ENCODE results near the gene NIPAL3. TPM values are rescaled to one million over a fixed set of nuclear protein-coding genes. Genes with fewer than 3 reads are reported as not detected.

The NIPAL3 gene
- total RNA-seq, 1 experiment from 2014 or later, result 16.6 TPM

DNA sequence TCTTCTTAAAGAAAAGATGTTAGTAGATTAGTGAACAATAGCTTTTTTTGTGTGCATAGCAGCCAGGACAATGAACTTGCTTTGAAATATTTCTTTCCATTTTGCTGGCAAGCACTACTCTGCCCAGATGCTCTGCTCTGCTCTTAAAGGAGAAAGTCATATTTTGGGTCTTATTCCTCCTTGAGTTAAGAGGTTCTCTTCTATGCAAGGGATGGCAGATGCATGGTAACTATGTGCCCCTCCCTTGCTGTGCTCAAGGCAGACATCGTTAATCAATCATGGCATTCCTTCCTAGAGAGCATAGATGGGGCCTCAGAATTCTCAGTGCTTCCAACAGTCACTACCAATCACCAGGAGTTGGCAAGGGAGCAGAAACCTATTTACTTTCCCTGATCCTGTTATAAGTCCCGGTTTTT lies 27.6 kb downstream of the NIPAL3 start:
- DNase-seq (ENCODE audit: low read depth, low spot score) (no peak), ATAC-seq (no peak)
- Histone ChIP-seq H3K27me3 (ENCODE audit: insufficient read depth, low read length) (no peaks in the 10 kb centered on the region), H3K4me2 (ENCODE audit: low read length) (no peak overlapping the region), H3K9me3 (ENCODE audit: control insufficient read depth in 1 of 2, insufficient read depth in 1 of 2, low read depth in 1 of 2, low read length in 2 of 2) (no peaks in the 10 kb centered on the region), H3K36me3 (ENCODE audit: control insufficient read depth in 1 of 2, insufficient read depth in 2 of 2, low read length in 2 of 2) (no peaks in the 10 kb centered on the region), H3K79me2 (ENCODE audit: insufficient read depth, low read length) (no peaks in the 10 kb centered on the region), H3K9ac (ENCODE audit: low read length) (no peak overlapping the region), H2AFZ (ENCODE audit: low read depth, low read length, poor library complexity, severe bottlenecking) (no peak overlapping the region), H3K4me1 (ENCODE audit: control insufficient read depth in 1 of 2, insufficient read depth in 2 of 2, low read length in 2 of 2) (peaks cover 0 to 4% of the 10 kb centered on the region in 2 experiments; a peak in 1 of 4 replicates), H3K4me3 (replicated peaks in 1 of 2; ENCODE audit: low read depth in 1 of 2, low read length in 2 of 2) (no peak overlapping the region), H3K27ac (ENCODE audit: low read depth, low read length) (no peak overlapping the region), H4K20me1 (ENCODE audit: insufficient read depth) (no peaks in the 10 kb centered on the region), H3K9me2 (ENCODE audit: insufficient read depth) (no peaks in the 10 kb centered on the region)
- TF ChIP-seq, protein P1, sequence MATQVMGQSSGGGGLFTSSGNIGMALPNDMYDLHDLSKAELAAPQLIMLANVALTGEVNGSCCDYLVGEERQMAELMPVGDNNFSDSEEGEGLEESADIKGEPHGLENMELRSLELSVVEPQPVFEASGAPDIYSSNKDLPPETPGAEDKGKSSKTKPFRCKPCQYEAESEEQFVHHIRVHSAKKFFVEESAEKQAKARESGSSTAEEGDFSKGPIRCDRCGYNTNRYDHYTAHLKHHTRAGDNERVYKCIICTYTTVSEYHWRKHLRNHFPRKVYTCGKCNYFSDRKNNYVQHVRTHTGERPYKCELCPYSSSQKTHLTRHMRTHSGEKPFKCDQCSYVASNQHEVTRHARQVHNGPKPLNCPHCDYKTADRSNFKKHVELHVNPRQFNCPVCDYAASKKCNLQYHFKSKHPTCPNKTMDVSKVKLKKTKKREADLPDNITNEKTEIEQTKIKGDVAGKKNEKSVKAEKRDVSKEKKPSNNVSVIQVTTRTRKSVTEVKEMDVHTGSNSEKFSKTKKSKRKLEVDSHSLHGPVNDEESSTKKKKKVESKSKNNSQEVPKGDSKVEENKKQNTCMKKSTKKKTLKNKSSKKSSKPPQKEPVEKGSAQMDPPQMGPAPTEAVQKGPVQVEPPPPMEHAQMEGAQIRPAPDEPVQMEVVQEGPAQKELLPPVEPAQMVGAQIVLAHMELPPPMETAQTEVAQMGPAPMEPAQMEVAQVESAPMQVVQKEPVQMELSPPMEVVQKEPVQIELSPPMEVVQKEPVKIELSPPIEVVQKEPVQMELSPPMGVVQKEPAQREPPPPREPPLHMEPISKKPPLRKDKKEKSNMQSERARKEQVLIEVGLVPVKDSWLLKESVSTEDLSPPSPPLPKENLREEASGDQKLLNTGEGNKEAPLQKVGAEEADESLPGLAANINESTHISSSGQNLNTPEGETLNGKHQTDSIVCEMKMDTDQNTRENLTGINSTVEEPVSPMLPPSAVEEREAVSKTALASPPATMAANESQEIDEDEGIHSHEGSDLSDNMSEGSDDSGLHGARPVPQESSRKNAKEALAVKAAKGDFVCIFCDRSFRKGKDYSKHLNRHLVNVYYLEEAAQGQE (IDR thresholded peaks at IDR 0.05; ENCODE audit: low read depth), result no peak
- TF ChIP-seq, protein P2, sequence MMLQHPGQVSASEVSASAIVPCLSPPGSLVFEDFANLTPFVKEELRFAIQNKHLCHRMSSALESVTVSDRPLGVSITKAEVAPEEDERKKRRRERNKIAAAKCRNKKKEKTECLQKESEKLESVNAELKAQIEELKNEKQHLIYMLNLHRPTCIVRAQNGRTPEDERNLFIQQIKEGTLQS (IDR thresholded peaks at IDR 0.05), result no peak
- TF ChIP-seq SP1 (IDR thresholded peaks at IDR 0.05; ENCODE audit: low read depth) (no peak), EZH2 (IDR thresholded peaks at IDR 0.05) (no peak), FOSL1 (IDR thresholded peaks at IDR 0.05; ENCODE audit: low read depth) (no peak), CBX3 (IDR thresholded peaks at IDR 0.05; ENCODE audit: low read depth) (no peak), RAD21 (IDR thresholded peaks at IDR 0.05; ENCODE audit: low read depth) (no peak), ZNF274 (IDR thresholded peaks at IDR 0.05; ENCODE audit: low read depth, low read length) (no peak), EZH2phosphoT487 (IDR thresholded peaks at IDR 0.05; ENCODE audit: borderline replicate concordance) (no peak), CEBPB (IDR thresholded peaks at IDR 0.05; ENCODE audit: low read depth) (no peak), EGR1 (IDR thresholded peaks at IDR 0.05; ENCODE audit: low read depth) (no peak), POLR2A (IDR thresholded peaks at IDR 0.05; ENCODE audit: borderline replicate concordance, extremely low read depth, insufficient read depth, insufficient read length) (no peak), SIN3A (IDR thresholded peaks at IDR 0.05; ENCODE audit: low read depth) (no peak), ELF1 (IDR thresholded peaks at IDR 0.05; ENCODE audit: borderline replicate concordance, low read depth) (no peak), YY1 (IDR thresholded peaks at IDR 0.05; ENCODE audit: extremely low read depth, insufficient replicate concordance, low read depth, low read length) (no peak), POLR2AphosphoS5 (IDR thresholded peaks at IDR 0.05; ENCODE audit: low read depth, low read length) (no peak)
- TF ChIP-seq, protein P3, sequence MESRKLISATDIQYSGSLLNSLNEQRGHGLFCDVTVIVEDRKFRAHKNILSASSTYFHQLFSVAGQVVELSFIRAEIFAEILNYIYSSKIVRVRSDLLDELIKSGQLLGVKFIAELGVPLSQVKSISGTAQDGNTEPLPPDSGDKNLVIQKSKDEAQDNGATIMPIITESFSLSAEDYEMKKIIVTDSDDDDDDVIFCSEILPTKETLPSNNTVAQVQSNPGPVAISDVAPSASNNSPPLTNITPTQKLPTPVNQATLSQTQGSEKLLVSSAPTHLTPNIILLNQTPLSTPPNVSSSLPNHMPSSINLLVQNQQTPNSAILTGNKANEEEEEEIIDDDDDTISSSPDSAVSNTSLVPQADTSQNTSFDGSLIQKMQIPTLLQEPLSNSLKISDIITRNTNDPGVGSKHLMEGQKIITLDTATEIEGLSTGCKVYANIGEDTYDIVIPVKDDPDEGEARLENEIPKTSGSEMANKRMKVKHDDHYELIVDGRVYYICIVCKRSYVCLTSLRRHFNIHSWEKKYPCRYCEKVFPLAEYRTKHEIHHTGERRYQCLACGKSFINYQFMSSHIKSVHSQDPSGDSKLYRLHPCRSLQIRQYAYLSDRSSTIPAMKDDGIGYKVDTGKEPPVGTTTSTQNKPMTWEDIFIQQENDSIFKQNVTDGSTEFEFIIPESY (IDR thresholded peaks at IDR 0.05; ENCODE audit: extremely low read depth, insufficient replicate concordance, low read length), result no peak
- TF ChIP-seq, protein P4, sequence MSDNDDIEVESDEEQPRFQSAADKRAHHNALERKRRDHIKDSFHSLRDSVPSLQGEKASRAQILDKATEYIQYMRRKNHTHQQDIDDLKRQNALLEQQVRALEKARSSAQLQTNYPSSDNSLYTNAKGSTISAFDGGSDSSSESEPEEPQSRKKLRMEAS (IDR thresholded peaks at IDR 0.05), result no peak
- TF ChIP-seq, protein P5, sequence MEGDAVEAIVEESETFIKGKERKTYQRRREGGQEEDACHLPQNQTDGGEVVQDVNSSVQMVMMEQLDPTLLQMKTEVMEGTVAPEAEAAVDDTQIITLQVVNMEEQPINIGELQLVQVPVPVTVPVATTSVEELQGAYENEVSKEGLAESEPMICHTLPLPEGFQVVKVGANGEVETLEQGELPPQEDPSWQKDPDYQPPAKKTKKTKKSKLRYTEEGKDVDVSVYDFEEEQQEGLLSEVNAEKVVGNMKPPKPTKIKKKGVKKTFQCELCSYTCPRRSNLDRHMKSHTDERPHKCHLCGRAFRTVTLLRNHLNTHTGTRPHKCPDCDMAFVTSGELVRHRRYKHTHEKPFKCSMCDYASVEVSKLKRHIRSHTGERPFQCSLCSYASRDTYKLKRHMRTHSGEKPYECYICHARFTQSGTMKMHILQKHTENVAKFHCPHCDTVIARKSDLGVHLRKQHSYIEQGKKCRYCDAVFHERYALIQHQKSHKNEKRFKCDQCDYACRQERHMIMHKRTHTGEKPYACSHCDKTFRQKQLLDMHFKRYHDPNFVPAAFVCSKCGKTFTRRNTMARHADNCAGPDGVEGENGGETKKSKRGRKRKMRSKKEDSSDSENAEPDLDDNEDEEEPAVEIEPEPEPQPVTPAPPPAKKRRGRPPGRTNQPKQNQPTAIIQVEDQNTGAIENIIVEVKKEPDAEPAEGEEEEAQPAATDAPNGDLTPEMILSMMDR (IDR thresholded peaks at IDR 0.05 in 2 of 3, conservative IDR thresholded peaks at IDR 0.05 in 1 of 3; ENCODE audit: borderline replicate concordance in 1 of 3, insufficient read depth in 1 of 3, low read depth in 2 of 3, low read length in 2 of 3), result no peak
- POLR2A ChIA-PET, result no interaction called here
- BruUV-seq (replicated peaks), result no TSS peak
- RAD21 ChIA-PET (ENCODE audit: low non-redundant PET in 1 of 2, low total read pairs in 2 of 2, uncharacterized antibody in 2 of 2, unreplicated experiment in 2 of 2), result no interaction called here
- intact Hi-C loops (cut with micrococcal nuclease), result no loop called here
- CTCF ChIA-PET, result interaction anchor here (1.0 kb wide), 1 partner anchor 28 kb away, joined by 3 read pairs; the partner anchor contains the start of gene NIPAL3

Measured in HCT116 (cell line).